K562 (cell line): ENCODE data around the gene VILL. TPM values are rescaled to one million over a fixed set of nuclear protein-coding genes. Genes with fewer than 3 reads are reported as not detected.
A peak's percentile ranks its signal among the peaks of the same experiment; 100 is the strongest.

Source experiments
- ATAC-seq: fragments of 200-7000 bp; cut with Tn5 transposase; 3 replicates; pipeline ENCODE4 v1.9.1; 2020; ENCODE audit warnings: moderate library complexity
- BruUV-seq: library from RNA; stranded (reverse); fragments of 400-500 nt; replicated peaks from 2 replicates; lab custom pipeline; 2021; lab: Mats Ljungman, UMichigan
- CTCF ChIA-PET: fragments of 300-600 bp; formaldehyde crosslinking; extraction: SDS; loops from one replicate; lab custom pipeline; 2021; ENCODE audit warnings: low intra/inter-chr PET ratio; lab: Yijun Ruan, JAX
- POLR2A ChIA-PET: fragments of 300-600, 350-650 bp; sonication (Branson Sonifier 250); formaldehyde crosslinking; extraction: SDS; loops from one replicate; lab custom pipeline; 2021; ENCODE audit warnings: antibody characterized with exemption, inconsistent platforms; lab: Yijun Ruan, JAX
- DNase-seq, 4 experiments: peaks; one replicate each; pipeline versions ENCODE4 v3.0.0 to v3.0.0-alpha.2; 2011 to 2018; ENCODE audit warnings: low spot score in 3 of 4, mixed read lengths in 3 of 4; ENCODE audit errors: extremely low read depth in 1 of 4
- FAIRE-seq: peaks from 2 replicates; lab custom pipeline; 2011; peaks lifted over from hg19 to GRCh38; lab: Jason Lieb, UNC
- H2AFZ ChIP-seq: 2 replicates; pipeline ENCODE4 v1.6.0; 2011; ENCODE audit warnings: low read depth, low read length, control low read depth, inconsistent platforms
- H3K27ac ChIP-seq: fragments of 200-600 bp; 3 replicates; pipeline ENCODE4 v1.8.0; 2011; ENCODE audit warnings: low read depth, mild to moderate bottlenecking, control low read depth, inconsistent platforms, low read length, moderate library complexity, mixed read lengths; ENCODE audit errors: extremely low read depth
- H3K27me3 ChIP-seq, 2 experiments: fragments of 300-600 bp in 1 of 2; 2 replicates in 1 of 2; 3 replicates in 1 of 2; pipeline versions ENCODE4 v1.6.0 to v1.8.0; 2011; ENCODE audit warnings: inconsistent platforms in 2 of 2, low read length in 2 of 2, mild to moderate bottlenecking in 1 of 2, mixed read lengths in 1 of 2, moderate library complexity in 1 of 2; ENCODE audit not compliant: control insufficient read depth in 2 of 2, insufficient read depth in 2 of 2
- H3K36me3 ChIP-seq: fragments of 300-600 bp; 3 replicates; pipeline ENCODE4 v1.8.0; 2011; ENCODE audit warnings: mild to moderate bottlenecking, low read length, inconsistent platforms; ENCODE audit not compliant: control insufficient read depth, insufficient read depth
- H3K4me1 ChIP-seq, 2 experiments: fragments of 200-600 bp in 1 of 2; replicated peaks in 1 of 2; 2 replicates in 1 of 2; 3 replicates in 1 of 2; pipeline versions ENCODE4 v1.5.1 to v1.8.0; 2011; ENCODE audit warnings: inconsistent platforms in 2 of 2, low read length in 2 of 2, mild to moderate bottlenecking in 1 of 2, mixed read lengths in 1 of 2, moderate library complexity in 1 of 2; ENCODE audit not compliant: control insufficient read depth in 2 of 2, insufficient read depth in 2 of 2
- H3K4me2 ChIP-seq: 2 replicates; pipeline ENCODE4 v1.6.1; 2011; ENCODE audit warnings: low read length, control low read depth, inconsistent platforms, mixed read lengths; ENCODE audit not compliant: insufficient read depth
- H3K4me3 ChIP-seq: fragments of 200-600 bp; sonication (generic), shearing (Covaris generic); 2 replicates; pipeline ENCODE4 v1.5.1; 2016; ENCODE audit warnings: control low read depth, inconsistent platforms
- H3K79me2 ChIP-seq: fragments of 200-600 bp; 3 replicates; pipeline ENCODE4 v1.8.0; 2011; ENCODE audit warnings: low read length, inconsistent platforms; ENCODE audit not compliant: control insufficient read depth, insufficient read depth
- H3K9ac ChIP-seq, 2 experiments: 2 replicates each; pipeline versions ENCODE4 v1.6.0 to v1.6.1; 2011; ENCODE audit warnings: low read depth in 2 of 2, low read length in 2 of 2, control low read depth in 1 of 2, inconsistent platforms in 1 of 2, mild to moderate bottlenecking in 1 of 2, mixed read lengths in 1 of 2; ENCODE audit not compliant: insufficient read depth in 1 of 2
- H3K9me1 ChIP-seq: one replicate; pipeline ENCODE4 v1.6.0; 2011; ENCODE audit warnings: inconsistent platforms, mild to moderate bottlenecking, low read length, moderate library complexity; ENCODE audit not compliant: control insufficient read depth, insufficient read depth
- H3K9me3 ChIP-seq: replicated peaks from 2 replicates; pipeline ENCODE4 v1.5.1; 2011; ENCODE audit warnings: low read depth, low read length, inconsistent platforms; ENCODE audit not compliant: control insufficient read depth, insufficient read depth
- H4K20me1 ChIP-seq: replicated peaks from 2 replicates; pipeline ENCODE4 v1.6.1; 2011; ENCODE audit warnings: low read length, inconsistent platforms, mixed read lengths; ENCODE audit not compliant: control insufficient read depth, insufficient read depth
- GATA2 ChIP-seq: sonication (generic); formaldehyde crosslinking; IDR thresholded peaks from 2 replicates; pipeline ENCODE4 v1.4.0; 2020; ENCODE audit warnings: mild to moderate bottlenecking, missing genetic modification reagents
- HBP1 ChIP-seq: fragments of 450-650 bp; formaldehyde crosslinking; IDR thresholded peaks from 2 replicates; pipeline ENCODE4 v1.4.0; 2022; ENCODE audit warnings: missing genetic modification characterization
- KDM2B ChIP-seq: fragments of 250-450 bp; sonication (Bioruptor Pico); IDR thresholded peaks from 2 replicates; pipeline ENCODE4 v1.8.0; 2021; ENCODE audit warnings: mild to moderate bottlenecking, moderate library complexity
- L3MBTL2 ChIP-seq: fragments of 450-650 bp; IDR thresholded peaks from 2 replicates; pipeline ENCODE4 v1.6.1; 2016; ENCODE audit warnings: mild to moderate bottlenecking, moderate library complexity
- MYBL2 ChIP-seq, 2 experiments: fragments of 450-650 bp in 1 of 2; sonication (generic) in 1 of 2; formaldehyde crosslinking in 1 of 2; IDR thresholded peaks; 2 replicates each; pipeline versions ENCODE4 v1.6.1 to v1.8.1; 2017 to 2022; ENCODE audit warnings: borderline replicate concordance in 1 of 2, inconsistent platforms in 1 of 2, low read depth in 1 of 2, mild to moderate bottlenecking in 1 of 2, missing genetic modification reagents in 1 of 2, moderate library complexity in 1 of 2
- NFE2 ChIP-seq: IDR thresholded peaks from 2 replicates; pipeline ENCODE4 v1.6.1; 2014; ENCODE audit warnings: antibody characterized with exemption, low read depth
- NR3C1 ChIP-seq: sonication (generic); formaldehyde crosslinking; IDR thresholded peaks from 2 replicates; pipeline ENCODE4 v1.8.1; 2022; ENCODE audit warnings: missing genetic modification reagents
- PCBP2 ChIP-seq: fragments of 200-400 bp; formaldehyde crosslinking; IDR thresholded peaks from 2 replicates; pipeline ENCODE4 v1.6.1; 2018; ENCODE audit warnings: low read length, low read depth, mild to moderate bottlenecking, moderate library complexity; ENCODE audit not compliant: poor library complexity, severe bottlenecking
- SMC3 ChIP-seq: conservative IDR thresholded peaks from 2 replicates; pipeline ENCODE4 v1.6.1; 2011; ENCODE audit warnings: low read depth, low read length, improper control_type of control experiment; ENCODE audit not compliant: insufficient read depth
- SRSF3 ChIP-seq: fragments of 200-400 bp; formaldehyde crosslinking; IDR thresholded peaks from 2 replicates; pipeline ENCODE4 v1.6.1; 2016; ENCODE audit warnings: mild to moderate bottlenecking, low read length, moderate library complexity; ENCODE audit not compliant: insufficient read depth
- TCFL5 ChIP-seq: fragments of 250-450 bp; sonication (Bioruptor Pico); conservative IDR thresholded peaks from 2 replicates; pipeline ENCODE4 v1.6.1; 2021; ENCODE audit warnings: mild to moderate bottlenecking, moderate library complexity, matching md5 sums
- VEZF1 ChIP-seq: fragments of 200-800 bp; sonication (Bioruptor generic); IDR thresholded peaks from 2 replicates; pipeline ENCODE4 v1.6.1; 2017; ENCODE audit warnings: missing genetic modification characterization, missing compliant biosample characterization
- ZBTB43 ChIP-seq: sonication (generic); formaldehyde crosslinking; IDR thresholded peaks from 2 replicates; pipeline ENCODE4 v1.8.0; 2023; ENCODE audit warnings: mild to moderate bottlenecking, missing genetic modification reagents
- ZNF232 ChIP-seq: sonication (generic); formaldehyde crosslinking; IDR thresholded peaks from 2 replicates; pipeline ENCODE4 v1.8.0; 2022; ENCODE audit warnings: mild to moderate bottlenecking, missing genetic modification reagents
- WGBS: fragments of 100-300 bp; shearing (Covaris generic); methylation state at CpG from one replicate; pipeline ENCODE4 v1.1.6; 2016; ENCODE audit warnings: low coverage, mixed read lengths; ENCODE audit not compliant: insufficient coverage; ENCODE audit errors: missing lambda C conversion rate; 5-methylcytosine and 5-hydroxymethylcytosine counted together
- in situ Hi-C: fragments of 300-500 bp; cut with MboI; formaldehyde crosslinking; loops from 4 replicates; pipeline ENCODE4 v1.15.0; 2018; ENCODE audit warnings: inconsistent platforms, mixed read lengths
- intact Hi-C: fragments of 100-400 bp; cut with micrococcal nuclease; formaldehyde crosslinking; loops from 2 replicates; pipeline ENCODE4 v1.14.2; 2022
- polyA plus RNA-seq, 8 experiments: library from polyadenylated mRNA; depleted of rRNA in 4 of 8; stranded (reverse) in 5 of 8; unstranded in 3 of 8; fragments of >200 nt; fragmentation: Nextera tagmentation in 2 of 8; fragmentation: Illumina TruSeq in 1 of 8; extraction: Ambion mirVana in 2 of 8; extraction: Trizol in 1 of 8; gene quantifications; 2 replicates each; pipeline versions ENCODE4 v1.2.1 to v1.2.3, GENCODE V29; 2011 to 2014; ENCODE audit warnings: inconsistent platforms in 1 of 8, missing spikeins in 1 of 8
- total RNA-seq, 7 experiments: library from RNA; depleted of rRNA in 6 of 7; stranded (reverse); fragments of >200 nt in 6 of 7; fragmentation: Illumina TruSeq in 2 of 7; extraction: Trizol in 2 of 7; gene quantifications; 2 replicates each; pipeline versions ENCODE4 v1.2.1 to v1.2.3, GENCODE V29; 2011 to 2021; ENCODE audit warnings: low replicate concordance in 1 of 7

Gene VILL
- total and polyA plus RNA-seq, 9 of the 15 experiments (the other 6 are each of a cell fraction or from before 2014, with no cell fraction given): 0.11 to 16.0 (median 8.8) TPM

GRCh38 chr3:38003817-38004414 is 13.3 kb downstream of the VILL start (continued):
- TF ChIP-seq HBP1 (CRISPR knock-in tag): no peak
- TF ChIP-seq KDM2B (CRISPR knock-in tag): no peak

GRCh38 chr3:38004415-38005075 is 14.0 kb downstream of the VILL start:
- Histone ChIP-seq H3K9ac (peak overlapping the region in 1 of 2 experiments; percentile 4; a peak in 1 of 4 replicates), H3K4me1 (peaks cover 6 to 48% of the 10 kb centered on the region in 2 experiments; a peak in 4 of 5 replicates), H3K9me1 (peaks cover 6% of the 10 kb centered on the region), H3K27me3 (no peaks in the 10 kb centered on the region), H2AFZ (no peak overlapping the region), H3K27ac (no peak overlapping the region), H3K4me2 (no peak overlapping the region), H3K36me3 (peaks cover 78% of the 10 kb centered on the region), H3K79me2 (no peaks in the 10 kb centered on the region), H3K4me3 (no peak overlapping the region), H4K20me1 (peaks cover 14% of the 10 kb centered on the region), H3K9me3 (no peaks in the 10 kb centered on the region)
- CTCF ChIA-PET: interaction anchor here (0.8 to 5.0 kb wide), 5 partner anchors 29 to 995 kb away, joined by 3 to 62 read pairs (median 5); partner anchors contain the start of gene DLEC1
- DNase-seq: peak in 3 of 4 experiments; percentile 54 to 87 (median 72)
- in situ Hi-C loops: no loop called here
- peak; percentile 95 for FAIRE-seq
- BruUV-seq: no TSS peak
- ATAC-seq: peak; percentile 86
- intact Hi-C loops: loop anchor here (1.0 kb wide), 1 partner anchor 36 kb away; no protein-coding TSS in a partner anchor
- POLR2A ChIA-PET: interaction anchor here (0.9 to 1.1 kb wide), 2 partner anchors 13 to 64 kb away, joined by 3 to 4 read pairs; no protein-coding TSS in a partner anchor
- WGBS: 46% methylated on average over 14 of the region's 14 CpGs
- TF ChIP-seq MYBL2 (IDR thresholded peaks at IDR 0.05; ENCODE audit: low read depth) (no peak), MYBL2 (CRISPR knock-in tag; IDR thresholded peaks at IDR 0.05; ENCODE audit: borderline replicate concordance) (0 out of 2 replicates have a peak, but pooled peaks have one; percentile 15), NR3C1 (CRISPR knock-in tag) (0 out of 2 replicates have a peak, but pooled peaks have one; percentile 13), PCBP2 (no peak), VEZF1 (CRISPR knock-in tag) (no peak), ZBTB43 (CRISPR knock-in tag) (peak; percentile 8; the same call in 1 of the 2 replicates), SMC3 (peak; percentile 79), NFE2 (no peak), L3MBTL2 (peak; percentile 8; the same call in 1 of the 2 replicates), GATA2 (CRISPR knock-in tag) (peak; percentile 50), SRSF3 (no peak), ZNF232 (CRISPR knock-in tag) (no peak), TCFL5 (CRISPR knock-in tag) (no peak)
